ENCODE measurements around the gene ABCC2. TPM values are rescaled to one million over a fixed set of nuclear protein-coding genes. Genes with fewer than 3 reads are reported as not detected.
"Not testable (repeated sequence)": the region's sequence is repeated elsewhere in the genome, so short reads cannot be mapped to it uniquely, and the experiment has no call there.

ABCC2 gene
- total RNA-seq, result 1 to 10 TPM; 1.3 to 1.5 TPM

DNA sequence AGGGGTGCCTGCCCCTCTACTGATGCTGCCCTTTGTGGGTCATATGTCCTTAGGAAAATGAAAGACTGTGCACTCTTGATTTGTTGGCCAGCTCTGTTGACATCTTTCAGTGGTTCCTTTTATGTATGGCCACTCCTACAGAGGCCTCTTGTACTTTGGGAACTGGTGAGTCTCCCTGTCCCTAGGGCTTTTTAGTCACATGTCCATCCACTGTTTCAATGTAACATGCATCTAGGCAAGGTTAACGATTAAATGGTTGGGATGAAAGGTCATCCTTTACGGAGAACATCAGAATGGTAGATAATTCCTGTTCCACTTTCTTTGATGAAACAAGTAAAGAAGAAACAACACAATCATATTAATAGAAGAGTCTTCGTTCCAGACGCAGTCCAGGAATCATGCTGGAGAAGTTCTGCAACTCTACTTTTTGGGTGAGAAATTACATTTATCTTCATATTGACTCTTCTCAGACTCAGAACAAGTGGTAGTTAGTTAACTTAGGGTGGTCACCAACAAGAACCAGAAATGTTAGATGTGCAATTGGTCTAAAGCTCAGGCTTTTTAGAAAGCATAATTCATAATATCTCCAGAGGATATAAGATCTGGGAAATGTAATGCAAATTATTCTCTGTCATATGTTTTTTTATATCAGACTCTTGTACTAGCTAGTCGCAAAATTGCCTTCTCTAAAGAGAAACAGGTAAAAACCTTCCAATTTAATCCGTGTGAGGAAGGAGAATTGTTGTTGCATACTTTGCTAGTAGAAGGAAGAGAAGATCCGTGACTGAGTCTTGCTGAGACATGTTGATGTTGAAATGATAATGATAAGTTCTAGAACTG is at the start of gene ABCC2:
Gene ABCC2 (plus strand): TSS at position 194 of the 840 bp plus-strand sequence. CDS start 205 bp downstream, at position 399.
- H3K4me1 Mint-ChIP-seq (ENCODE audit: low read depth), result peaks cover 4% of the 10 kb centered on the region
- H3K27me3 Mint-ChIP-seq (ENCODE audit: low read depth), result no peaks in the 10 kb centered on the region
- no peaks in the 10 kb centered on the region for H3K9me3 Mint-ChIP-seq
- H3K36me3 Mint-ChIP-seq (ENCODE audit: insufficient read depth in 2 of 2), result no peaks in the 10 kb centered on the region
- DNase-seq (no peak), ATAC-seq (replicated peaks in 1 of 2) (no peak)
- H3K27ac Mint-ChIP-seq, result no peak within 1 kb of the TSS
- no peak within 1 kb of the TSS for H3K4me3 Mint-ChIP-seq

DNA sequence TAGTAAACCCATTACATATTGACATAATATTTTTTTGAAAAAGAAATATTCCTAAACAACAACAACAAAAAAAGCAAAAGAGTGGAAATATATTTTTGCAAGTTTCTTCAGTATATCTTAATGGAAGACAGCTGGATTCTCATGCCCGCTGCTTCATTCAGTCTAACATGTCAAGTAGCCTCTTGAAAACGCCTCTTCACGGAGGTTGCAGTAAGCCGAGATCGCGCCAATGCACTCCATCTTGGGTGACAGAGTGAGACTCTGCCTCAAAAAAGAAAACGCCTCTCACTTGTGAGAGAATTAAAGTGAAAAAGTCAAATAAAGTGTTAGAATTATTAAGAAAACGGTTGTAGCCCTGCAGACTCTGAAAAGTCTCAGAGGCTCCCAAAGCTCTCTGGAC is 49.1 kb upstream of the ABCC2 start:
- Mint-ChIP-seq H3K36me3 (ENCODE audit: insufficient read depth in 2 of 2) (peaks cover 12 to 29% of the 10 kb centered on the region in 2 donors), H3K27me3 (ENCODE audit: low read depth) (no peaks in the 10 kb centered on the region), H3K27ac (no peak overlapping the region), H3K4me1 (ENCODE audit: low read depth) (peaks cover 39% of the 10 kb centered on the region), H3K4me3 (peak overlapping the region; percentile 75 to 85), H3K9me3 (no peaks in the 10 kb centered on the region)
- ATAC-seq (replicated peaks in 1 of 2), result no peak
- no peak for DNase-seq

DNA sequence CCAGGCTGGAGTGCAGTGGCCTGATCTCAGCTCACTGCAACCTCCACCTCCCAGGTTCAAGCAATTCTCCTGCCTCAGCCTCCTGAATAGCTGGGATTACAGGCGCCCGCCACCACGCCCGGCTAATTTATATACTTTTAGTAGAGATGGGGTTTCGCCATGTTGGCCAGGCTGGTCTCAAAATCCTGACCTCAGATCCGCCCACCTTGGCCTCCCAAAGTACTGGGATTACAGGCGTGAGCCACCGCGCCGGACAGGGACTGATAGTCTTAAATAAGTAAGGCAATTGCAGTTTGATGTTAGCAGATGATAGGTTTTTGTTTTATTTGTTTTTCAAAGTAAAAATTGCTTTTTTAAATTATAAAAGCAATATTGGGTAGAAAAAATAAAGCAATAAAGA is 48.3 kb upstream of the ABCC2 start:
- H3K9me3 Mint-ChIP-seq; H3K27ac Mint-ChIP-seq; DNase-seq; H3K27me3 Mint-ChIP-seq (ENCODE audit: low read depth); ATAC-seq (replicated peaks in 1 of 2): not testable (repeated sequence)
- peaks cover 32% of the 10 kb centered on the region for H3K4me1 Mint-ChIP-seq (ENCODE audit: low read depth)
- peak overlapping the region in 1 of 2 donors; percentile 85 for H3K4me3 Mint-ChIP-seq
- peaks cover 11 to 30% of the 10 kb centered on the region in 2 donors for H3K36me3 Mint-ChIP-seq (ENCODE audit: insufficient read depth in 2 of 2)

DNA sequence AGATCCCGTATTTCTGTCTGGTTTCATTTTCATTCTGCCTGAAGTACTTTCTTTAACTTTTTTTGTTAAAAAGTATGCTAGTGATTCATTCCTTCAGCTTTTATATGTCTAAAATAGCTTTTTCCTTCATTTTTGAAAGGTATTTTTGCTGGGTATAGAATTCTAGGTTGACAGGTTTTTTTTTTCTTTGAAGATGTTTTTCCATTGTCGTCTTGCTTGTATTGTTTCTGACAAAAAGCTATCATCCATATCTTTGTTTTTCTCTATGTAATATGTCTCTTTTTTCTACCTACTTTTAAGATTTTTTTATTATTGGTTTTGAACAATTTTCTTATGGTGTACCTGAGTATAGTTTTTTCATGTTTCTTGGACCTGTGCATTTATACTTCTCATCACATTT is 42.2 kb upstream of the ABCC2 start:
- H3K36me3 Mint-ChIP-seq (ENCODE audit: insufficient read depth in 2 of 2), result peaks cover 29 to 61% of the 10 kb centered on the region in 2 donors
- H3K4me3 Mint-ChIP-seq, result no peak overlapping the region
- H3K27ac Mint-ChIP-seq, result no peak overlapping the region
- H3K27me3 Mint-ChIP-seq (ENCODE audit: low read depth), result no peaks in the 10 kb centered on the region
- H3K4me1 Mint-ChIP-seq (ENCODE audit: low read depth), result peaks cover 19% of the 10 kb centered on the region
- H3K9me3 Mint-ChIP-seq, result peaks cover 7 to 8% of the 10 kb centered on the region in 2 donors
- no peak for ATAC-seq (replicated peaks in 1 of 2)
- DNase-seq, result no peak

DNA sequence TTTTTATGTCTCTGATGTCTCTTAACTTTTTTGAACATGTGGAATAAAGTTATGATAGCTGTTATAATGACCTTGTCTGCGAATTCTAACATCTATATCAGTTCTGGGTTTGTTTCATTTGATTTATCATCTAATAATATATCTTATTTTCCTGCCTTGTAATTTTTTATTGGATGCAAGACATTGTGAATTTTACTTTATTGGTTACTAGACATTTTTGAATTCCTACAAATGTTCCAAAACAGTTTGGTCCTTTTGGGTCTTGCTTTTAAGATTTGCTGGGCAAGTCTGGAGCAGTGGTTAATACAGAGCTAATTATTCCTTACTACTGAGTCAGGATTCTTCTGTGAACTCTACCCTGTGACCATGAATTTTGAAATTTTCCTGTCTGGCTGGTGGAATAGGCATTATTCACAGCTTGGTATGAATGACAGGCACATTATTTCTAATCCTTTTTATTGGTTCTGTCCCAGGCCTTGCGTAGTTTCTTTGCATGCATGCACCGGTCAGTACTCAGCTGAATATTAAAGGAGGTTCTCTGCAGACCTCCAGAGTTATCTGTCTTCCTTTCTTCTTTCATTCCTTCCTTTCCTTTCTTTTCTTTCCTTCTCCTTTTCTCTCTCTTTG is 41.4 kb upstream of the ABCC2 start:
- peaks cover 7 to 8% of the 10 kb centered on the region in 2 donors for H3K9me3 Mint-ChIP-seq
- H3K4me1 Mint-ChIP-seq (ENCODE audit: low read depth), result peaks cover 19% of the 10 kb centered on the region
- ATAC-seq (replicated peaks in 1 of 2), result no peak
- H3K4me3 Mint-ChIP-seq, result no peak overlapping the region
- peaks cover 29 to 63% of the 10 kb centered on the region in 2 donors for H3K36me3 Mint-ChIP-seq (ENCODE audit: insufficient read depth in 2 of 2)
- no peaks in the 10 kb centered on the region for H3K27me3 Mint-ChIP-seq (ENCODE audit: low read depth)
- DNase-seq, result no peak
- no peak overlapping the region for H3K27ac Mint-ChIP-seq

DNA sequence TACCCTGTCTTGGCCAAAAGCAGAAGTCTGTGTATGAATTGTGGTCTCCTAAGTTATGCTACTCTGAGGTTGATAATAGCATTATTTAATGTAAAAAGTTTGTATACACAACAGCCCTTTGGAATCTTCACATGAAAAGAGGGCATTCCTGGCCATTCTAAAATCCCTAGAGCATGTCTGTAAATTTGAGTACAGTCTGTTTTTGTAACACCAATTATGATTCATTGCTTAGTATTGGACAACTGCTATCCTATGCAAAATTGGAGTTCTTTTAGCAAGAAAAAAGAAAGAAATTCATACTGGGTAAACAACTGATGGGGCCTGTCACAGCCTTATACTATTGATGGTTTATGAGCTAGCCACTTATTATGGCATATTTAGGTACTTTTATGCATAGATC is 40.2 kb upstream of the ABCC2 start:
- Mint-ChIP-seq H3K4me1 (ENCODE audit: low read depth) (peaks cover 19% of the 10 kb centered on the region), H3K9me3 (peaks cover 7 to 8% of the 10 kb centered on the region in 2 donors), H3K27ac (no peak overlapping the region), H3K36me3 (ENCODE audit: insufficient read depth in 2 of 2) (peaks cover 28 to 55% of the 10 kb centered on the region in 2 donors), H3K4me3 (no peak overlapping the region), H3K27me3 (ENCODE audit: low read depth) (no peaks in the 10 kb centered on the region)
- DNase-seq, result no peak
- ATAC-seq (replicated peaks in 1 of 2), result no peak

DNA sequence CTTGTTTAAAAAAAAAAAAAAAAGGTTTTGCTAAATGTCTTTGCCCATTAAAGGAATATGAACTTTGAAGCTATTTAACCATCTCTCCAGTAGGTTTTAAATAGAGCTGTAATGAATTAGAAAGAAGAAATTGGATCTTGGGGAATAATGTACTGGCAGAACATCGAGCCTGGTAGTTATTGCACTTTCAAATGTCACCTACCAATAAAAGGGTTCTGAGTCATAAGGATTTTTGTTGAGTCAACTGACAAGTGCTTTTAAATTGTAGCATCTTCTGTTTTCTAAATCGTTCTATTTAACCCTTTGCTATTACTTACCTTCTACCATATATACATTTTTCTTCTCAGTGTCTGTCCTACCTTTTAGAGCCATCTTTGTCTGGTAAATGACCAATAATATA is 39.7 kb upstream of the ABCC2 start:
- H3K36me3 Mint-ChIP-seq (ENCODE audit: insufficient read depth in 2 of 2), result peaks cover 25 to 51% of the 10 kb centered on the region in 2 donors
- H3K4me3 Mint-ChIP-seq, result peak overlapping the region in 1 of 2 donors; percentile 7
- DNase-seq (no peak), ATAC-seq (replicated peaks in 1 of 2) (no peak)
- H3K27me3 Mint-ChIP-seq (ENCODE audit: low read depth), result no peaks in the 10 kb centered on the region
- H3K9me3 Mint-ChIP-seq, result peaks cover 7 to 8% of the 10 kb centered on the region in 2 donors
- H3K4me1 Mint-ChIP-seq (ENCODE audit: low read depth), result peaks cover 19% of the 10 kb centered on the region
- no peak overlapping the region for H3K27ac Mint-ChIP-seq

DNA sequence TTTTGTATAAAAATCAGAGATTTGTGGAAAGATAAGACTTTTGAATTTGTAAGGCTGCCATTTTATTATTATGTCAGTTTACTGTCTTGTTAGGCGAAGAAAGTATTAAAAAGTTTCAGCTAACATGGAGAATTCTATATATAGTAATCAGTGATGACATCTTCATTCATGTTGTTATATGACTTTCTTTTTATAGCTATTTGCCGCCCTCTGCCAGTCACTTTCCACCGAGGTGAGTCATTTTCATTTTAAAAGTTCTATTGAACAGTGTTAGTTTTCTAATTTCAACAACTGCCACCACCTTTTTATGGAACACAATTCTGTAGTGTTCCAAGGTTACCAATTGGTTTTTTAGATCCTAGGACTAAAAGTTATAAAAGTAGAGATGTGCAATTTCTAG is 38.6 kb upstream of the ABCC2 start:
- no peak overlapping the region for H3K4me3 Mint-ChIP-seq
- no peak for DNase-seq

DNA sequence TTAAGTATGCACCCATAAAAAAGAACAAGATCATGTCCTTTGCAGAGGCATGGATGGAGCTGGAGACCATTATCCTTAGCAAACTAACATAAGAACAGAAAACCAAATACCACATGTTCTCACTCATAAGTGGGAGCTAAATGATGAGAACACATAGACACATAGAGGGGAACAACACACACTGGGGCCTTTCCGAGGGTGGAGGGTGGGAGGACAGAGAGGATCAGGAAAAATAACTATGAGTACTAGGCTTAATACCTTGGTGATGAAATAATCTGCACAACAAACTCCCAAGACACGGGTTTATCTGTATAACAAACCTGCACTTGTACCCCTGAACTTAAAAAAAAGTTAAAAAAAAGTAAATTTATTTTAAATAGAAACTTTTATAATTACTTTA is 36.3 kb upstream of the ABCC2 start:
- ATAC-seq (replicated peaks in 1 of 2); DNase-seq; H3K9me3 Mint-ChIP-seq; H3K4me3 Mint-ChIP-seq; H3K27me3 Mint-ChIP-seq (ENCODE audit: low read depth); H3K27ac Mint-ChIP-seq: not testable (repeated sequence)
- Mint-ChIP-seq H3K4me1 (ENCODE audit: low read depth) (peaks cover 23% of the 10 kb centered on the region), H3K36me3 (ENCODE audit: insufficient read depth in 2 of 2) (peaks cover 16 to 42% of the 10 kb centered on the region in 2 donors)

More for the DNA sequence above, 38.6 kb upstream of the ABCC2 start:
- Mint-ChIP-seq H3K36me3 (ENCODE audit: insufficient read depth in 2 of 2) (peaks cover 25 to 55% of the 10 kb centered on the region in 2 donors), H3K27me3 (ENCODE audit: low read depth) (no peaks in the 10 kb centered on the region), H3K9me3 (peaks cover 7 to 8% of the 10 kb centered on the region in 2 donors), H3K27ac (no peak overlapping the region), H3K4me1 (ENCODE audit: low read depth) (peaks cover 24% of the 10 kb centered on the region)
- ATAC-seq (replicated peaks in 1 of 2), result no peak

DNA sequence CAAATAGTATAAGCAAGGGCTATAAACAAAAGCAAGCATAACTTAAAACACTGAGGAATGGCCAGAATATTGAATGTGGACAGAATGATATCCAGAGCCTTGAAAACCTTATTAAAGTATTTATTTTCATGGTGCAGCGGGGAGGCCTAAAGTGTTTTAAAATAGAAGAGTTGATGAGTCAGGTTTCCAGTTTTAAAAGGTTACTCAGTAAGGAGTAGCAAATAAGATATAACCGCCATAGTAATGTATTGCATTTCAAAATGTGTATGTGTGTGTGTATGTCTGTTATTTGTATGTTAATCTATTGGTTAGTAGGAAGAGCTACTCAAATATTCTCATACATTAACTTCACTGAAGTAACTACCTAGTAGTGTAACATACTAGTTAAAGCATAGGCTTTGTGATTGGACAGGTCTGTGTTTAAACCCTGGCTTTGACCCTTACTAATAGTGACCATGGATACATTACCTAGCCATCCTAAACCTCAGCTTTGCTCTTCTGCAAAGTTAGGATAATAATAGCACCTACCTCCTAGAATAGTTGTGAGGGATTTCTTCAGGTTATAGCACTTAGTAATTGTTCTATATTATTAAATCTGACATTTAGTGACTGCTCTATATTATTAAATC is 33.5 kb upstream of the ABCC2 start:
- Mint-ChIP-seq H3K4me1 (ENCODE audit: low read depth) (peaks cover 5% of the 10 kb centered on the region), H3K36me3 (ENCODE audit: insufficient read depth in 2 of 2) (peaks cover 2 to 26% of the 10 kb centered on the region in 2 donors)

DNA sequence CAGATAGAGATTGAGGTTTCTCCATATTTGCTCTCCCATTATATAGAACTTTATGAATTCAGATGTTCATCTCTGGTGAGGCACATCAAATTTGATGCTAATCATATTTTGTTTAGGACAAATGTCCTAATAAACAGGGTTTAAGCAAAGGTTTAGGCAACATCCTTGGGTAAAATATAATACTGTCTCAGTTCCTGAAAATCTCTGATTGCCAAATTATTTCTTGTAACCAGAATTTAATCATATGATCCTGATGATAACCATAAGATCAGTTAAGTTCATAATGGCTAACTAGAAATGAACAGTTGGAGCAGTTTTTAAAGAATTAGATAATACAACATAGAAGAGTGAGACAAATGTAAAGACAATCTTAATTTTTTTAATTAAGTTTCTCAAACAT is 31.8 kb upstream of the ABCC2 start:
- no peak for ATAC-seq (replicated peaks in 1 of 2)
- DNase-seq, result no peak
- H3K9me3 Mint-ChIP-seq, result no peaks in the 10 kb centered on the region
- H3K27ac Mint-ChIP-seq, result no peak overlapping the region
- H3K4me3 Mint-ChIP-seq, result no peak overlapping the region
- H3K4me1 Mint-ChIP-seq (ENCODE audit: low read depth), result peaks cover 5% of the 10 kb centered on the region
- H3K36me3 Mint-ChIP-seq (ENCODE audit: insufficient read depth in 2 of 2), result peaks cover 0 to 22% of the 10 kb centered on the region in 2 donors
- no peaks in the 10 kb centered on the region for H3K27me3 Mint-ChIP-seq (ENCODE audit: low read depth)

More for the DNA sequence above, 33.5 kb upstream of the ABCC2 start:
- Mint-ChIP-seq H3K27ac (no peak overlapping the region), H3K27me3 (ENCODE audit: low read depth) (no peaks in the 10 kb centered on the region), H3K9me3 (no peaks in the 10 kb centered on the region), H3K4me3 (no peak overlapping the region)
- DNase-seq (no peak), ATAC-seq (replicated peaks in 1 of 2) (no peak)

DNA sequence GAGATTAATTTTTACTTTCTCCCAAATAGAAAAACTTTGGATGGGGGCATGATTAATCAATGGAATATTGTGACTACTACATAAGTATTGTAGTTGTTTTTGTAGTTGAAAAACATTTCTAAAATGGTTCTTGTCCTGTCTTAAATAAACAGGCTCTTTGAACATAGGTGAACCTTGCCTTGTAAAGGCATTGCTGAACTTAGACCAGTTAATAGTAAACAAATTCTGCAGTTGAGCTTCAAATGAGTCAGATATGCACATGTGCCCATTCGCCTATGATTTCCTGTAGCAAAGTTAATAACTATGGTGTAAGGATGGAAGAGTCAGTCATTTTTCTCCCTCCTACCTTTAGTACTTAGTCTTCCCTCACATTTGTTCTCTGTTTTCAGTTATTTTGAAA is 27.8 kb upstream of the ABCC2 start:
- ATAC-seq (replicated peaks in 1 of 2), result no peak
- Mint-ChIP-seq H3K4me1 (ENCODE audit: low read depth) (no peaks in the 10 kb centered on the region), H3K9me3 (no peaks in the 10 kb centered on the region), H3K36me3 (ENCODE audit: insufficient read depth in 2 of 2) (peaks cover 8 to 38% of the 10 kb centered on the region in 2 donors), H3K27me3 (ENCODE audit: low read depth) (no peaks in the 10 kb centered on the region), H3K4me3 (no peak overlapping the region), H3K27ac (no peak overlapping the region)
- DNase-seq, result no peak

DNA sequence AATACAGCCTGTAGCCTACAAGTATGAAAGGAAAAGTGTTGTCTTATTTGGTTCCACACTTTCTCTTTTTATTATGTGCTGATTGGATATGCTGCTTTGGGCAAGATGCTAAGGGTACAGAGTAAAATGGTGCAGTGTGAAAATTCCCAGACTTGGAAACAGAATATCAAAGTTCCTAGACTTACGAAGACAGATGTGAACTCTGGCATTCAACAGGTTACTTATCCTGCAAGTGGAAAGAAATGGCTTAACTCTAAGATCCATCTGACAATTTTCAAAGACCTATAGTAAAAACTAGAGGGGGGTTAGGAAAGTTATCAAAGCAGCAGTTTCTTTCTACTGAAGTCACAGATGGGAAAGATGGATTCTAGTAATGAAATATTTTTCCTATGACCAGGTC is 26.3 kb upstream of the ABCC2 start:
- peaks cover 11 to 36% of the 10 kb centered on the region in 2 donors for H3K36me3 Mint-ChIP-seq (ENCODE audit: insufficient read depth in 2 of 2)
- H3K27ac Mint-ChIP-seq, result no peak overlapping the region
- DNase-seq (no peak), ATAC-seq (replicated peaks in 1 of 2) (no peak)
- no peaks in the 10 kb centered on the region for H3K27me3 Mint-ChIP-seq (ENCODE audit: low read depth)
- no peak overlapping the region for H3K4me3 Mint-ChIP-seq
- no peaks in the 10 kb centered on the region for H3K4me1 Mint-ChIP-seq (ENCODE audit: low read depth)
- no peaks in the 10 kb centered on the region for H3K9me3 Mint-ChIP-seq

All from activated T-cell treated with anti-CD3 and anti-CD28 coated beads, Interleukin-2, amount 50 U/mL, for 72 hours (primary cell).